Coronary artery (tissue), 2 donors: ENCODE results near the gene UGT3A2.

Experiments
- DNase-seq: peaks from one replicate; pipeline ENCODE4 v3.0.0-alpha.2; 2017; ENCODE audit warnings: low spot score
- H3K27ac ChIP-seq, 2 donors: fragments of 200-600 bp; sonication (generic); one replicate each; pipeline ENCODE4 v1.5.1; 2016 to 2019
- H3K4me3 ChIP-seq: fragments of 200-600 bp; sonication (generic); 2 replicates; pipeline ENCODE4 v1.5.1; 2016; ENCODE audit warnings: mild to moderate bottlenecking, moderate library complexity
- TF ChIP-seq, protein P1 (sequence below): fragments of 200-600 bp; sonication (generic); IDR thresholded peaks from one replicate; pipeline ENCODE4 v1.5.1; 2019; ENCODE audit warnings: antibody characterized with exemption

Gene UGT3A2, protein sequence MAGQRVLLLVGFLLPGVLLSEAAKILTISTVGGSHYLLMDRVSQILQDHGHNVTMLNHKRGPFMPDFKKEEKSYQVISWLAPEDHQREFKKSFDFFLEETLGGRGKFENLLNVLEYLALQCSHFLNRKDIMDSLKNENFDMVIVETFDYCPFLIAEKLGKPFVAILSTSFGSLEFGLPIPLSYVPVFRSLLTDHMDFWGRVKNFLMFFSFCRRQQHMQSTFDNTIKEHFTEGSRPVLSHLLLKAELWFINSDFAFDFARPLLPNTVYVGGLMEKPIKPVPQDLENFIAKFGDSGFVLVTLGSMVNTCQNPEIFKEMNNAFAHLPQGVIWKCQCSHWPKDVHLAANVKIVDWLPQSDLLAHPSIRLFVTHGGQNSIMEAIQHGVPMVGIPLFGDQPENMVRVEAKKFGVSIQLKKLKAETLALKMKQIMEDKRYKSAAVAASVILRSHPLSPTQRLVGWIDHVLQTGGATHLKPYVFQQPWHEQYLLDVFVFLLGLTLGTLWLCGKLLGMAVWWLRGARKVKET

DNA sequence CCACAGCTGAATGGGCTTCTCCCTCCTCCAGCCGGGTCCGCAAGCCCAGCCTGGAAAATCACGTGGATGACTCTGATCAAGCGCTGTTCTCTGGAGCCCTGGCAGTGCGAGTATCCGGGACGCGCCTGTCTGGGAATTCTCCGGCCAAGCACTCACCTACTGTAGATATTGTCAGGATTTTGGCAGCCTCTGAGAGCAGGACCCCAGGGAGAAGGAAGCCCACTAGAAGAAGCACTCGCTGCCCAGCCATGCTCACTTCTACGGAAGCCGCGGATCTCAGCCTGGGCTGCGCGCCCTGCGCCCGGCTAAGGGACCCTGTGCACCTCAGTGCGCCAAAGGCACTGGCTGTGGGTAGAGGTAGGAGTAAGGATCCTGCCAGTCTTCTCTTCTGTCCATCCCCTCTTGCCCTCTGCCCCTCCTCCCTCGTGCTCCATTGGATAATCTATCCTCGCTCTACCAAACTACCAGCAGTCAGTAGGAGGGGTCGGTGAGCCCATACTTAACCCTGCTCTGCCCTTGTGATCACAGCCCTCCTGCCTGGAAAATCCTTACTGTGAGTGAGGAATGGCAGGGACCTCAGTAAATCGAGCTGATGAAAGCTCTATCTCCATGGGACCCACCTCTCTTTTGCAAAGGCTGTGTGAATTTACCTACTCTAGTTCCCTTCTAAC is at the start of gene UGT3A2:
UGT3A2 (minus strand) TSS at position 343 of the 671 bp plus-strand sequence; CDS start at position 250, 93 bp downstream.
- DNase-seq: no peak
- TF ChIP-seq, protein P1, sequence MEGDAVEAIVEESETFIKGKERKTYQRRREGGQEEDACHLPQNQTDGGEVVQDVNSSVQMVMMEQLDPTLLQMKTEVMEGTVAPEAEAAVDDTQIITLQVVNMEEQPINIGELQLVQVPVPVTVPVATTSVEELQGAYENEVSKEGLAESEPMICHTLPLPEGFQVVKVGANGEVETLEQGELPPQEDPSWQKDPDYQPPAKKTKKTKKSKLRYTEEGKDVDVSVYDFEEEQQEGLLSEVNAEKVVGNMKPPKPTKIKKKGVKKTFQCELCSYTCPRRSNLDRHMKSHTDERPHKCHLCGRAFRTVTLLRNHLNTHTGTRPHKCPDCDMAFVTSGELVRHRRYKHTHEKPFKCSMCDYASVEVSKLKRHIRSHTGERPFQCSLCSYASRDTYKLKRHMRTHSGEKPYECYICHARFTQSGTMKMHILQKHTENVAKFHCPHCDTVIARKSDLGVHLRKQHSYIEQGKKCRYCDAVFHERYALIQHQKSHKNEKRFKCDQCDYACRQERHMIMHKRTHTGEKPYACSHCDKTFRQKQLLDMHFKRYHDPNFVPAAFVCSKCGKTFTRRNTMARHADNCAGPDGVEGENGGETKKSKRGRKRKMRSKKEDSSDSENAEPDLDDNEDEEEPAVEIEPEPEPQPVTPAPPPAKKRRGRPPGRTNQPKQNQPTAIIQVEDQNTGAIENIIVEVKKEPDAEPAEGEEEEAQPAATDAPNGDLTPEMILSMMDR: no peak
- no peak within 1 kb of the TSS for H3K27ac ChIP-seq
- H3K4me3 ChIP-seq: no peak within 1 kb of the TSS

DNA sequence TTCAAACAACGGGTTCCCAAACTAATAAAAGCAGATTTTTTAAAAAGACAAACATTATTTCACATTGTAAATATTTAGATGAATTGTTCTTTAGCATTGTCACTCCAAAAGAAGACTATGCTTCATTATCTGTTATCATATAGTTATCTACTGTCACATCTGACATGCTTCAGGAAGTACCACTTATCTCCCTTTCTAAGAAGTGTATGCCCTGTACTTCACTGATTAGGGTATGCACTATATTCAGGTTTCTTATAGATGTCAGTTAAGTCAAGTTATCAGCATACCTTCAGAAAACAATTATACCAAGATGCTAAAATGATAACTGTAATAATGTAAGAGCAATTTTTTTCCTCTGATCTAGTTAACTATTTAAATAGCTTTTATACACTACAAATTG is 44.6 kb upstream of the UGT3A2 start:
- no peak overlapping the region for H3K4me3 ChIP-seq
- DNase-seq: no peak
- TF ChIP-seq, protein P1: no peak
- H3K27ac ChIP-seq: no peak overlapping the region

DNA sequence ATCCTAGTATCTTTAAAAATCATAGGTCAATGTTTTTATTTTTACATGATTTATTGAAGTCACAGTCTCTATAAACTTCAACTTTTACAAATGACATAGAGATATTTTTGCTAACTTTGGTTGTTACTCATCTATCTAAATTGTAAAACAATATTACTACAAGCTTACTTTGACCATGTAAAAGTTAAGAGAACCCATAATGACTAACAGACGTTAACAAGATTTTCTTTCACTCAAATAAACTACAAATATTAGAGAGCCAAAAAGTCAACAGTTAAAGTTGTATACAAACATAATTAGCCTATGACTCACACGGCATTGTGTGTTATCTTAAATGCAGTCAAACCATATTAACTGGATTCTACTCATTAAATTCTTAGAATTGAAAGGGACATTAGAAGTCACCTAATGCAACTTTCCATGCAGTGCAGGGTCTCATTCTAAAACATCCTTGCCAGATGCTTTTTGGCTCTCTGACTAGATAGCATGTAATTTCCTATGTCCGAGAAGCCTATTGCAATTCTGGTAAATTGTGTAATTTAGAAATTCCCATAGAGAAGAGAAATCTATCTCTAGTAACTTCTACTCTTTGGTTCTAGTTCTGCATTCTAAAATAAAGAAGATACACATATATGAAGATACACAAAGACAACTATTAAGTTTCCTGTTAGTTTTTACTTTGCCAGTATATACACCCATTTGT is 42.2 kb upstream of the UGT3A2 start:
- TF ChIP-seq, protein P1: no peak
- Histone ChIP-seq H3K4me3 (no peak overlapping the region), H3K27ac (no peak overlapping the region)
- DNase-seq: no peak

DNA sequence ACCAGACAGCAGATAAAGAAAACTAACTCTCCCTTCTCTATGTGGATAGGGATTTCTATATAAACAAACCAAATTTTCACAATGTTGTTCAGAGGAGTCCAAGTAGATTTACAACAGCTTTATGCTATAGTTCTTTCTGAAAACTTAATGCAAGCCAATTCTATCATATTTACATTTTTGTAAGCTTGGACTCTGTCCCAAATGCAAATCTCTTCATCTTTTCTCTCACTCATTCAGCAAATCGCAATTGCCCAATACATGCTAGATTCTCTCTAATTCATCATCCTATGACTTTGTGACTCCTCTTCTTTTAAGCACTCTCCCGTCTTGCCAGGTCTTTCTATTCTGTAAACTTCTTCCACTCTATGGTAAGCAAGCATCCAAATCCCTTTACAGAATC is 39.1 kb upstream of the UGT3A2 start:
- Histone ChIP-seq H3K4me3 (no peak overlapping the region), H3K27ac (no peak overlapping the region)
- DNase-seq: no peak
- TF ChIP-seq, protein P1: no peak

DNA sequence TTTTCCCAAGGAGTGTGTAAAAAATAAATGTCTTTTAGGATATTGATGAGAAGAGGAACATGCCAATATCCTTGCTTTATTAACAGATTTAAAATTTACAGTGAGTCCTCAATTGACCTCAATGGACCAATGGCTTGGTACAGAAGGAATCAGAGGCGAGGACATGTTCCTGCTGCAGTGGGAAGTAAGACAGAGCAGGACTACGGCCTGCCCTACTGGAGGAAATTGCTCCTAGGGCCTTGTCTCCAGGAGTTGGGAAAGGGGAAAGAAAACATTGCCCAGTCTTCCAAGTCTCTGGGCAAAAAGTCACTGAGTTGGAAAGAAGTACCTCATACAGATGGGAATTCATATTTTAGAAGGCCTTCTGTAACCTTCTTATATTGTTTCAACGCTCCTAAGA is 33.1 kb upstream of the UGT3A2 start:
- H3K27ac ChIP-seq: no peak overlapping the region
- TF ChIP-seq, protein P1: no peak
- DNase-seq: no peak
- H3K4me3 ChIP-seq: no peak overlapping the region

DNA sequence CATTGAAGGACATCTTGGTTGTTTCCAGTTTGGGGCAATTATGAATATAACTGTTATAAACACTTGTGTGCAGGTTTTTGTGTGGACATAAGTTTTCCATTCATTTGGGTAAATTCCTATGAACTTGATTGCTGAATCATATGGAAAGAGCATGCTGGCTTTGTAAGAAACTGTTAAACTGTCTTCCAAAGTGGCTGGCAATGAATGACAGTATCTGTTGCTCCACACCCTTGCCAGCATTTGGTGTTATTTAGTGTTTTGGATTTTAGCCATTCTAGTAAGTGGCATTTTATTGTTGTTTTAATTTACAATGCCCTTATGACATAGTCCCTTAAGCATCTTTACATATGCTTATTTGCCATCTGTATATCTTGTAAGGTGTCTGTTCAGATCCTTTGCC is 29.8 kb upstream of the UGT3A2 start:
- Histone ChIP-seq H3K27ac (no peak overlapping the region), H3K4me3 (no peak overlapping the region)
- DNase-seq: no peak
- TF ChIP-seq, protein P1: no peak
